Ovary (tissue), 9 donors: ENCODE data around the gene MBNL1. TPM values are rescaled to one million over a fixed set of nuclear protein-coding genes. Genes with fewer than 3 reads are reported as not detected.
A peak's percentile ranks its signal among the peaks of the same experiment; 100 is the strongest.

ENCODE experiments used
- DNase-seq, 5 donors: peaks; one replicate each; pipeline ENCODE4 v3.0.0-alpha.2; 2019 to 2020
- H3K27ac ChIP-seq, 2 donors: fragments of 200-600 bp; one replicate each; pipeline versions ENCODE4 v1.5.1 to v1.8.0; 2019 to 2022
- H3K27me3 ChIP-seq: fragments of 200-600 bp; one replicate; pipeline ENCODE4 v1.8.0; 2022
- H3K36me3 ChIP-seq: fragments of 200-600 bp; sonication (generic); one replicate; pipeline ENCODE4 v1.5.1; 2019
- H3K4me1 ChIP-seq: one replicate; pipeline ENCODE4 v1.8.1; 2013; ENCODE audit warnings: mild to moderate bottlenecking, moderate library complexity; ENCODE audit not compliant: insufficient read depth
- H3K4me3 ChIP-seq: fragments of 200-600 bp; sonication (generic); one replicate; pipeline ENCODE4 v1.5.1; 2017
- H3K9me3 ChIP-seq, 2 donors: fragments of 200-600 bp in 1 of 2; sonication (generic) in 1 of 2; one replicate each; pipeline versions ENCODE4 v1.5.1 to v1.8.1; 2013 to 2019; ENCODE audit warnings: mild to moderate bottlenecking in 1 of 2, moderate library complexity in 1 of 2
- CTCF ChIP-seq, 3 donors: fragments of 450-650 bp in 2 of 3; fragments of 200-600 bp in 1 of 3; IDR thresholded peaks; one replicate each; pipeline versions ENCODE4 v1.5.1 to v1.8.0; 2016 to 2022; ENCODE audit warnings: antibody characterized with exemption in 3 of 3, mild to moderate bottlenecking in 1 of 3
- EP300 ChIP-seq: sonication (generic); formaldehyde crosslinking; IDR thresholded peaks from one replicate; pipeline ENCODE4 v1.6.1; 2017; ENCODE audit warnings: antibody characterized with exemption
- POLR2A ChIP-seq: fragments of 450-650 bp; IDR thresholded peaks from one replicate; pipeline ENCODE4 v1.6.1; 2017; ENCODE audit warnings: antibody characterized with exemption, mild to moderate bottlenecking, moderate library complexity
- WGBS, 3 donors: extraction: QIAGEN DNeasy Blood & Tissue Kit in 1 of 3; methylation state at CpG; one replicate each; pipeline versions ENCODE4 v1.1.5 to v1.1.7; 2013 to 2017; 5-methylcytosine and 5-hydroxymethylcytosine counted together
- intact Hi-C, 4 donors: fragments of 100-400 bp; cut with DNase I; formaldehyde crosslinking; loops; one replicate each; pipeline versions ENCODE4 v1.11.0 to v1.15.1; 2022 to 2023
- polyA plus RNA-seq, 2 donors: library from polyadenylated mRNA; stranded (reverse); fragments of 200-250 nt in 1 of 2; fragments of 350-450 nt in 1 of 2; fragmentation: Illumina TruSeq in 1 of 2; extraction: RNeasy Lipid Tissue Mini Kit (QIAGEN cat#74804) in 1 of 2; gene quantifications; one replicate each; pipeline ENCODE4 v1.2.3, GENCODE V29; 2013 to 2014
- total RNA-seq, 7 donors: library from RNA; depleted of rRNA in 2 of 7; stranded (reverse); fragments of >200 nt in 2 of 7; fragmentation: NEBNext Ultra II Directional in 3 of 7; extraction: Animal tissue kit (Norgen Biotek cat#: 25700) in 3 of 7; gene quantifications; one replicate each; pipeline versions ENCODE4 v1.1.0 to v1.2.4, GENCODE V29; 2016 to 2023
- donor health status: DM: no; HTN: no; CAD: no; lungs with moderate emphysema.
- donor health status: DM: no; HTN: no; CAD: no.
- donor health status: Bipolar disorder and iron deficiency.
- donor health status: DM: yes; HTN: yes; CAD: no.
- donor health status: DM: no; HTN: no; CAD: no.
- donor health status: DM: yes; HTN: yes; CAD: no.

The MBNL1 gene
- total and polyA plus RNA-seq, 9 donors: 39.7 to 152 (median 123) TPM

GRCh38 chr3:152309031-152309430 is 40.3 kb downstream of the MBNL1 start:
- DNase-seq: no peak
- Histone ChIP-seq H3K4me1 (peaks cover 3% of the 10 kb centered on the region), H3K9me3 (no peaks in the 10 kb centered on the region), H3K4me3 (no peak overlapping the region), H3K36me3 (no peaks in the 10 kb centered on the region), H3K27ac (no peak overlapping the region), H3K27me3 (no peaks in the 10 kb centered on the region)
- intact Hi-C loops: no loop called here
- TF ChIP-seq EP300 (no peak), POLR2A (no peak), CTCF (IDR thresholded peaks at IDR 0.05) (no peak)
- 71 to 77% (median 75%) methylated on average over 3 of the region's 3 CpGs for WGBS, 3 donors

GRCh38 chr3:152309535-152310307 is 41.0 kb downstream of the MBNL1 start:
- no peaks in the 10 kb centered on the region for H3K36me3 ChIP-seq
- 16 to 25% (median 24%) methylated on average over 6 of the region's 6 CpGs for WGBS, 3 donors
- no peak overlapping the region for H3K4me3 ChIP-seq
- peaks cover 3% of the 10 kb centered on the region for H3K4me1 ChIP-seq
- no peak for DNase-seq
- no peaks in the 10 kb centered on the region for H3K9me3 ChIP-seq
- intact Hi-C loops: no loop called here
- H3K27ac ChIP-seq: peak overlapping the region in 1 of 2 donors; percentile 18
- no peaks in the 10 kb centered on the region for H3K27me3 ChIP-seq
- TF ChIP-seq EP300: no peak
- no peak for TF ChIP-seq POLR2A
- no peak for TF ChIP-seq CTCF (IDR thresholded peaks at IDR 0.05)

GRCh38 chr3:152313430-152313829 is 44.7 kb downstream of the MBNL1 start:
- H3K4me3 ChIP-seq: no peak overlapping the region
- no peaks in the 10 kb centered on the region for H3K36me3 ChIP-seq
- H3K27ac ChIP-seq: no peak overlapping the region
- WGBS, 3 donors: 77% methylated on average over 2 of the region's 2 CpGs
- intact Hi-C loops: no loop called here
- peaks cover 1% of the 10 kb centered on the region for H3K4me1 ChIP-seq
- no peak for DNase-seq
- no peaks in the 10 kb centered on the region for H3K27me3 ChIP-seq
- H3K9me3 ChIP-seq: no peaks in the 10 kb centered on the region
- TF ChIP-seq EP300: no peak
- no peak for TF ChIP-seq CTCF (IDR thresholded peaks at IDR 0.05)
- TF ChIP-seq POLR2A: no peak

- H3K4me1 ChIP-seq: peaks cover 1% of the 10 kb centered on the region
- intact Hi-C loops: no loop called here
Observed at GRCh38 chr3:152313914-152314313, 45.2 kb downstream of the MBNL1 start.

More at GRCh38 chr3:152313914-152314313, 45.2 kb downstream of the MBNL1 start:
- no peaks in the 10 kb centered on the region for H3K9me3 ChIP-seq
- no peaks in the 10 kb centered on the region for H3K36me3 ChIP-seq
- H3K27me3 ChIP-seq: no peaks in the 10 kb centered on the region
- H3K27ac ChIP-seq: no peak overlapping the region
- TF ChIP-seq EP300 (no peak), POLR2A (no peak), CTCF (IDR thresholded peaks at IDR 0.05) (no peak)
- DNase-seq: no peak
- H3K4me3 ChIP-seq: no peak overlapping the region
